AG04449 (cell line): Measurements from ENCODE around the gene C5orf22.

ENCODE experiments used
- CTCF ChIA-PET: fragments of 350-600 bp; formaldehyde crosslinking; extraction: SDS; loops from one replicate; lab custom pipeline; 2021; ENCODE audit warnings: antibody characterized with exemption; lab: Yijun Ruan, JAX
- POLR2A ChIA-PET: fragments of 400-600, 350-600 bp; formaldehyde crosslinking; extraction: SDS; loops from one replicate; lab custom pipeline; 2020; ENCODE audit warnings: antibody characterized with exemption, inconsistent platforms; lab: Yijun Ruan, JAX
- DNase-seq: peaks from one replicate; pipeline ENCODE4 v3.0.0-alpha.2; 2010; ENCODE audit warnings: low read depth, low spot score
- H3K4me3 ChIP-seq: 2 replicates; pipeline ENCODE4 v1.5.1; 2011; ENCODE audit warnings: low read depth, mild to moderate bottlenecking, control low read depth, low read length
- CTCF ChIP-seq: IDR thresholded peaks from one replicate; pipeline ENCODE4 v1.5.1; 2011; ENCODE audit warnings: mild to moderate bottlenecking, moderate library complexity, low read length, control low read depth, inconsistent platforms; ENCODE audit not compliant: insufficient read depth; ENCODE audit errors: missing control alignments

C5orf22 gene

GRCh38 chr5:31585166-31585894, 53.2 kb downstream of the C5orf22 start:
- ChIA-PET CTCF (interaction anchor here (0.6 to 4.5 kb wide), 9 partner anchors 10 to 491 kb away, joined by 3 to 27 read pairs (median 3); no protein-coding TSS in a partner anchor), POLR2A (no interaction called here)
- no peak for TF ChIP-seq CTCF

GRCh38 chr5:31585895-31586270, 53.8 kb downstream of the C5orf22 start:
- no peak overlapping the region for H3K4me3 ChIP-seq
- ChIA-PET CTCF (interaction anchor here (1.1 to 4.5 kb wide), 6 partner anchors 11 to 491 kb away, joined by 3 to 27 read pairs (median 6); no protein-coding TSS in a partner anchor), POLR2A (no interaction called here)
- no peak for DNase-seq
- no peak for TF ChIP-seq CTCF

More at GRCh38 chr5:31585166-31585894, 53.2 kb downstream of the C5orf22 start:
- DNase-seq, result no peak
- no peak overlapping the region for H3K4me3 ChIP-seq

- no peak for TF ChIP-seq CTCF
- H3K4me3 ChIP-seq, result no peak overlapping the region
- POLR2A ChIA-PET, result no interaction called here
- no peak for DNase-seq
- CTCF ChIA-PET, result interaction anchor here (4.5 kb wide), 1 partner anchor 221 kb away, joined by 27 read pairs; no protein-coding TSS in a partner anchor
Measured at GRCh38 chr5:31587546-31587945, 55.4 kb downstream of the C5orf22 start.

- no peak overlapping the region for H3K4me3 ChIP-seq
- POLR2A ChIA-PET, result no interaction called here
- no peak for DNase-seq
- CTCF ChIA-PET, result interaction anchor here (1.5 to 1.9 kb wide), 3 partner anchors 11 to 483 kb away, joined by 4 to 7 read pairs (median 6); no protein-coding TSS in a partner anchor
- TF ChIP-seq CTCF, result no peak
Measured at GRCh38 chr5:31593665-31594064, 61.6 kb downstream of the C5orf22 start.

GRCh38 chr5:31596354-31596753, 64.3 kb downstream of the C5orf22 start:
- CTCF ChIA-PET, result no interaction called here
- POLR2A ChIA-PET, result interaction anchor here (0.6 kb wide), 1 partner anchor 468 kb away, joined by 3 read pairs; no protein-coding TSS in a partner anchor
- no peak overlapping the region for H3K4me3 ChIP-seq
- DNase-seq, result no peak
- TF ChIP-seq CTCF, result no peak
